ENCODE measurements around the gene C1QTNF6.
"Not testable (repeated sequence)": the region's sequence is repeated elsewhere in the genome, so short reads cannot be mapped to it uniquely, and the experiment has no call there.

The C1QTNF6 gene

GRCh38 chr22:37206841-37207821 is 19.1 kb upstream of the C1QTNF6 start:
- DNase-seq (ENCODE audit: low read depth in 2 of 2), result no peak

- DNase-seq (ENCODE audit: low read depth in 2 of 2), result no peak
Measured at GRCh38 chr22:37206118-37206840, 18.2 kb upstream of the C1QTNF6 start.

- no peak for DNase-seq (ENCODE audit: low read depth in 2 of 2)
Measured at GRCh38 chr22:37205046-37205445, 17.0 kb upstream of the C1QTNF6 start.

GRCh38 chr22:37204045-37204655 is 16.1 kb upstream of the C1QTNF6 start:
- no peak for DNase-seq (ENCODE audit: low read depth in 2 of 2)

GRCh38 chr22:37203354-37204044 is 15.5 kb upstream of the C1QTNF6 start:
- no peak for DNase-seq (ENCODE audit: low read depth in 2 of 2)

- DNase-seq (ENCODE audit: low read depth in 2 of 2), result no peak
Measured at GRCh38 chr22:37202716-37203115, 14.7 kb upstream of the C1QTNF6 start.

GRCh38 chr22:37202001-37202555 is 14.0 kb upstream of the C1QTNF6 start:
- DNase-seq (ENCODE audit: low read depth in 2 of 2), result no peak

- DNase-seq (ENCODE audit: low read depth in 2 of 2), result not testable (repeated sequence)
Measured at GRCh38 chr22:37201443-37201820, 13.4 kb upstream of the C1QTNF6 start.

GRCh38 chr22:37199760-37200108 is 11.7 kb upstream of the C1QTNF6 start:
- DNase-seq (ENCODE audit: low read depth in 2 of 2), result no peak

GRCh38 chr22:37199103-37199759 is 11.2 kb upstream of the C1QTNF6 start:
- DNase-seq (ENCODE audit: low read depth in 2 of 2), result peak; percentile 99 to 100

GRCh38 chr22:37198258-37199102 is 10.4 kb upstream of the C1QTNF6 start:
- peak; percentile 83 to 85 for DNase-seq (ENCODE audit: low read depth in 2 of 2)

GRCh38 chr22:37197451-37198257 is 9.6 kb upstream of the C1QTNF6 start:
- no peak for DNase-seq (ENCODE audit: low read depth in 2 of 2)

- no peak for DNase-seq (ENCODE audit: low read depth in 2 of 2)
Measured at GRCh38 chr22:37196539-37197450, 8.7 kb upstream of the C1QTNF6 start.

GRCh38 chr22:37195921-37196320 is 7.9 kb upstream of the C1QTNF6 start:
- no peak for DNase-seq (ENCODE audit: low read depth in 2 of 2)

GRCh38 chr22:37194750-37195149 is 6.7 kb upstream of the C1QTNF6 start:
- no peak for DNase-seq (ENCODE audit: low read depth in 2 of 2)

- DNase-seq (ENCODE audit: low read depth in 2 of 2), result peak in 1 of 2 donors; percentile 36
Measured at GRCh38 chr22:37193629-37194191, 5.7 kb upstream of the C1QTNF6 start.

GRCh38 chr22:37192741-37193140 is 4.7 kb upstream of the C1QTNF6 start:
- no peak for DNase-seq (ENCODE audit: low read depth in 2 of 2)

GRCh38 chr22:37192204-37192603 is 4.2 kb upstream of the C1QTNF6 start:
- DNase-seq (ENCODE audit: low read depth in 2 of 2), result no peak

Data from stimulated activated CD8-positive, alpha-beta memory T cell treated with anti-CD3 and anti-CD28 coated beads, Interleukin-15, amount 100 ng/mL, for 48 hours (primary cell).